ENCODE results near the gene RBBP8NL. TPM values are rescaled to one million over a fixed set of nuclear protein-coding genes. Genes with fewer than 3 reads are reported as not detected.

The RBBP8NL gene
- polyA plus RNA-seq, 3 donors, result not detected

DNA sequence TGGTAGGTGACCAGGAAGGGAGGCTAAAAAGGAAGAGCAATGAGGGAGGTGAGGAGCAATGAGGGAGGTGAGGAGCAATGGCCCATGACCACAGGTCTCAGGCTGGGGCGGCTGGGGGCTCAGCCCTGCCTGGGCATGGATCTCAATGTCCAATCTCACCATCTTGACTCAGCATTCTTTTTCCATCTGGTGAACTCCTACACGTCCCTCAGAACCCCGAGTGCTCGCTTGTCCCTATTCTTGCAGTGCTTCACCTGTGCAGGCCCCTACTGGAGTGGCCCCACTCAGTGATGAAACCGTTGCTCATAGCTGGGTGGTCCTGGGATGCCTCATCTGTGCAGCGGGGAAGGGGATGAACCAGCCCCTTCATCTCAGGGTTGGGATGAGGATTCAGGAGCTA lies 16.9 kb upstream of the RBBP8NL start:
- Mint-ChIP-seq H3K4me1 (no peaks in the 10 kb centered on the region), H3K27ac (peak overlapping the region in 1 of 7 donors; percentile 19), H3K27me3 (ENCODE audit: low read depth in 3 of 3) (peaks cover 3 to 13% (median 6%) of the 10 kb centered on the region in 3 donors), H3K36me3 (no peaks in the 10 kb centered on the region), H3K4me3 (no peak overlapping the region), H3K9me3 (peaks cover 0 to 2% (median 0%) of the 10 kb centered on the region in 7 donors)
- no peaks in the 10 kb centered on the region for H3K4me1 ChIP-seq (ENCODE audit: control insufficient read depth in 1 of 2, insufficient read depth in 2 of 2, low read length in 2 of 2)
- no peak overlapping the region for H3K9ac ChIP-seq (ENCODE audit: insufficient read depth, low read length, poor library complexity, severe bottlenecking)
- no peaks in the 10 kb centered on the region for H3K9me3 ChIP-seq (replicated peaks in 1 of 2; ENCODE audit: control insufficient read depth in 1 of 2, insufficient read depth in 1 of 2, low read length in 2 of 2)
- 100% methylated on average over 5 of the region's 6 CpGs for WGBS (ENCODE audit: insufficient coverage)
- no peak overlapping the region for H3K27ac ChIP-seq (ENCODE audit: low read depth in 1 of 2, low read length in 2 of 2)
- intact Hi-C loops (cut with micrococcal nuclease), result no loop called here
- H2AFZ ChIP-seq (ENCODE audit: insufficient read depth, low read depth, low read length, poor library complexity, severe bottlenecking), result no peak overlapping the region
- no peaks in the 10 kb centered on the region for H3K27me3 ChIP-seq (ENCODE audit: control insufficient read depth in 2 of 2, insufficient read depth in 2 of 2, low read length in 2 of 2)
- DNase-seq, result no peak
- TF ChIP-seq, protein P1, sequence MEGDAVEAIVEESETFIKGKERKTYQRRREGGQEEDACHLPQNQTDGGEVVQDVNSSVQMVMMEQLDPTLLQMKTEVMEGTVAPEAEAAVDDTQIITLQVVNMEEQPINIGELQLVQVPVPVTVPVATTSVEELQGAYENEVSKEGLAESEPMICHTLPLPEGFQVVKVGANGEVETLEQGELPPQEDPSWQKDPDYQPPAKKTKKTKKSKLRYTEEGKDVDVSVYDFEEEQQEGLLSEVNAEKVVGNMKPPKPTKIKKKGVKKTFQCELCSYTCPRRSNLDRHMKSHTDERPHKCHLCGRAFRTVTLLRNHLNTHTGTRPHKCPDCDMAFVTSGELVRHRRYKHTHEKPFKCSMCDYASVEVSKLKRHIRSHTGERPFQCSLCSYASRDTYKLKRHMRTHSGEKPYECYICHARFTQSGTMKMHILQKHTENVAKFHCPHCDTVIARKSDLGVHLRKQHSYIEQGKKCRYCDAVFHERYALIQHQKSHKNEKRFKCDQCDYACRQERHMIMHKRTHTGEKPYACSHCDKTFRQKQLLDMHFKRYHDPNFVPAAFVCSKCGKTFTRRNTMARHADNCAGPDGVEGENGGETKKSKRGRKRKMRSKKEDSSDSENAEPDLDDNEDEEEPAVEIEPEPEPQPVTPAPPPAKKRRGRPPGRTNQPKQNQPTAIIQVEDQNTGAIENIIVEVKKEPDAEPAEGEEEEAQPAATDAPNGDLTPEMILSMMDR (IDR thresholded peaks at IDR 0.05), result no peak
- no peaks in the 10 kb centered on the region for H4K20me1 ChIP-seq (ENCODE audit: insufficient read depth, low read length)
- H3K79me2 ChIP-seq (ENCODE audit: insufficient read depth, low read length), result no peaks in the 10 kb centered on the region
- no peak overlapping the region for H3K4me3 ChIP-seq (replicated peaks in 1 of 3; ENCODE audit: low read depth in 2 of 3, low read length in 3 of 3)
- H3K4me2 ChIP-seq (replicated peaks; ENCODE audit: extremely low read depth, low read length, poor library complexity, severe bottlenecking), result no peak overlapping the region
- H3K36me3 ChIP-seq (replicated peaks in 1 of 2; ENCODE audit: control insufficient read depth in 1 of 2, insufficient read depth in 2 of 2, low read length in 2 of 2), result no peaks in the 10 kb centered on the region

DNA sequence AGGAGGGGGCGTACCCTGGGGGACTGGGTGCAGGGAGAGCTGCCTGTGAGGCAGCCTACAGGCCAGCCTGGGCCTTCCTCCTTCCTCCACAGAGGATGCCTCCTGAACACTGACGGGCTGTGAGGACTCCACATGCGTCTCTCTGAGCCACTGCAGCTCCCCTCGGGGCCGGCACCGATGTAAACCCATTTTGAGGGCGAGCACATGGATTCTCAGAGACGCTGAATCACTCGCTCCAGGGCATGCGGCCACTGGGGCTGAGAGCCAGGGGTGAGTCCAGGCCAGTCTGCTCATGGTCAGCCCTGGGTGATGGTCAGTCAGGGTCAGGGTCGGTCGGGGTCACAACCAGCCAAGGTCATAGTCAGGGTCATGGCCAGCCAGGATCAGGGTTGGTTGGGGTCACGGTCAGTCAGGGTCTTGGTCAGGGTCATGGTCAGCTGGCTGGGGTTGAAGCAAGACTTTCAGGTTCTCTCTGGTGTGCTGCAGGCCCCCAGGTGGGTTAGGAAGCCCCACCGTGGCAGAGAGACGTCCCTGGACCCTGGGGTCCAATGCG lies 14.7 kb upstream of the RBBP8NL start:
- Histone ChIP-seq H3K27me3 (ENCODE audit: control insufficient read depth in 2 of 2, insufficient read depth in 2 of 2, low read length in 2 of 2) (no peaks in the 10 kb centered on the region), H3K9me3 (replicated peaks in 1 of 2; ENCODE audit: control insufficient read depth in 1 of 2, insufficient read depth in 1 of 2, low read length in 2 of 2) (no peaks in the 10 kb centered on the region), H2AFZ (ENCODE audit: insufficient read depth, low read depth, low read length, poor library complexity, severe bottlenecking) (no peak overlapping the region), H3K79me2 (ENCODE audit: insufficient read depth, low read length) (no peaks in the 10 kb centered on the region), H3K9ac (ENCODE audit: insufficient read depth, low read length, poor library complexity, severe bottlenecking) (no peak overlapping the region), H3K4me1 (ENCODE audit: control insufficient read depth in 1 of 2, insufficient read depth in 2 of 2, low read length in 2 of 2) (no peaks in the 10 kb centered on the region), H3K4me3 (replicated peaks in 1 of 3; ENCODE audit: low read depth in 2 of 3, low read length in 3 of 3) (no peak overlapping the region), H4K20me1 (ENCODE audit: insufficient read depth, low read length) (no peaks in the 10 kb centered on the region), H3K4me2 (replicated peaks; ENCODE audit: extremely low read depth, low read length, poor library complexity, severe bottlenecking) (no peak overlapping the region), H3K36me3 (replicated peaks in 1 of 2; ENCODE audit: control insufficient read depth in 1 of 2, insufficient read depth in 2 of 2, low read length in 2 of 2) (no peaks in the 10 kb centered on the region), H3K27ac (ENCODE audit: low read depth in 1 of 2, low read length in 2 of 2) (no peak overlapping the region)
- Mint-ChIP-seq H3K4me3 (no peak overlapping the region), H3K36me3 (no peaks in the 10 kb centered on the region), H3K27me3 (ENCODE audit: low read depth in 3 of 3) (peaks cover 6 to 13% (median 8%) of the 10 kb centered on the region in 3 donors), H3K27ac (peak overlapping the region in 1 of 7 donors; percentile 40), H3K9me3 (peaks cover 0 to 2% (median 0%) of the 10 kb centered on the region in 7 donors), H3K4me1 (no peaks in the 10 kb centered on the region)
- DNase-seq, result no peak
- intact Hi-C loops (cut with micrococcal nuclease), result no loop called here
- WGBS (ENCODE audit: insufficient coverage), result 92% methylated on average over 12 of the region's 16 CpGs
- TF ChIP-seq, protein P1 (IDR thresholded peaks at IDR 0.05), result no peak
